Trophoblast cell (in vitro differentiated cells and primary cell): ENCODE data around the gene MAP4K5.

Experiments
- DNase-seq, 2 donors: peaks; one replicate each; pipeline ENCODE4 v3.0.0-alpha.2; 2016
- H2AFZ ChIP-seq: 2 replicates; pipeline ENCODE4 v1.6.1; 2013; ENCODE audit warnings: low read length, moderate library complexity, mild to moderate bottlenecking; ENCODE audit not compliant: insufficient read depth, poor library complexity
- H2AK5ac ChIP-seq: 2 replicates; pipeline ENCODE4 v1.6.1; 2013; ENCODE audit warnings: mild to moderate bottlenecking, low read length
- H2BK120ac ChIP-seq: 2 replicates; pipeline ENCODE4 v1.6.1; 2013; ENCODE audit warnings: low read length, mild to moderate bottlenecking, moderate library complexity; ENCODE audit not compliant: insufficient read depth, poor library complexity
- H2BK12ac ChIP-seq: 2 replicates; pipeline ENCODE4 v1.6.1; 2013; ENCODE audit warnings: mild to moderate bottlenecking, low read length, moderate library complexity
- H2BK5ac ChIP-seq: 2 replicates; pipeline ENCODE4 v1.6.1; 2013; ENCODE audit warnings: low read length, low read depth, moderate library complexity, mild to moderate bottlenecking; ENCODE audit not compliant: poor library complexity
- H3K14ac ChIP-seq: 2 replicates; pipeline ENCODE4 v1.6.1; 2013; ENCODE audit warnings: mild to moderate bottlenecking, low read length
- H3K18ac ChIP-seq: 2 replicates; pipeline ENCODE4 v1.6.1; 2013; ENCODE audit warnings: mild to moderate bottlenecking, low read length
- H3K23ac ChIP-seq: 2 replicates; pipeline ENCODE4 v1.6.1; 2013; ENCODE audit warnings: low read length
- H3K27ac ChIP-seq: 2 replicates; pipeline ENCODE4 v1.5.1; 2013; ENCODE audit warnings: low read depth, mild to moderate bottlenecking, inconsistent platforms, low read length, moderate library complexity
- H3K27me3 ChIP-seq: 2 replicates; pipeline ENCODE4 v1.6.1; 2013; ENCODE audit warnings: inconsistent platforms, mild to moderate bottlenecking, low read length, moderate library complexity; ENCODE audit not compliant: insufficient read depth
- H3K36me3 ChIP-seq, 2 experiments: 1 replicate in 1 of 2; 2 replicates in 1 of 2; pipeline ENCODE4 v1.6.1; 2013; ENCODE audit warnings: low read length in 2 of 2, mild to moderate bottlenecking in 2 of 2, moderate library complexity in 1 of 2; ENCODE audit not compliant: insufficient read depth in 2 of 2, control insufficient read depth in 1 of 2
- H3K4ac ChIP-seq: 2 replicates; pipeline ENCODE4 v1.6.1; 2013; ENCODE audit warnings: low read depth, mild to moderate bottlenecking, low read length, moderate library complexity
- H3K4me1 ChIP-seq, 2 experiments: 1 replicate in 1 of 2; 2 replicates in 1 of 2; pipeline ENCODE4 v1.6.1; 2013; ENCODE audit warnings: low read length in 2 of 2, mild to moderate bottlenecking in 2 of 2, moderate library complexity in 1 of 2; ENCODE audit not compliant: insufficient read depth in 2 of 2, control insufficient read depth in 1 of 2
- H3K4me2 ChIP-seq: 2 replicates; pipeline ENCODE4 v1.6.1; 2013; ENCODE audit warnings: inconsistent platforms, mild to moderate bottlenecking, low read length, moderate library complexity
- H3K4me3 ChIP-seq: 2 replicates; pipeline ENCODE4 v1.5.1; 2013; ENCODE audit warnings: mild to moderate bottlenecking, low read depth, low read length, inconsistent platforms
- H3K79me1 ChIP-seq: one replicate; pipeline ENCODE4 v1.6.1; 2013; ENCODE audit warnings: low read length
- H3K79me2 ChIP-seq: 2 replicates; pipeline ENCODE4 v1.6.1; 2013; ENCODE audit warnings: low read length, mild to moderate bottlenecking; ENCODE audit not compliant: control insufficient read depth, insufficient read depth, poor library complexity
- H3K9ac ChIP-seq: 2 replicates; pipeline ENCODE4 v1.6.1; 2013; ENCODE audit warnings: mild to moderate bottlenecking, low read length
- H3K9me3 ChIP-seq: 2 replicates; pipeline ENCODE4 v1.6.1; 2013; ENCODE audit warnings: low read depth, mild to moderate bottlenecking, control low read depth, inconsistent platforms, low read length; ENCODE audit not compliant: insufficient read depth
- H4K12ac ChIP-seq: 2 replicates; pipeline ENCODE4 v1.6.1; 2013; ENCODE audit warnings: low read depth, mild to moderate bottlenecking, low read length, moderate library complexity
- H4K8ac ChIP-seq: 2 replicates; pipeline ENCODE4 v1.6.1; 2013; ENCODE audit warnings: low read depth, mild to moderate bottlenecking, low read length, moderate library complexity
- H4K91ac ChIP-seq: one replicate; pipeline ENCODE4 v1.6.1; 2013; ENCODE audit warnings: low read depth, mild to moderate bottlenecking, low read length, moderate library complexity
- WGBS: extraction: QIAGEN DNeasy Blood & Tissue Kit; methylation state at CpG from one replicate; pipeline ENCODE4 v1.1.7; 2013; ENCODE audit warnings: missing lambda C conversion rate; ENCODE audit not compliant: insufficient read length, insufficient coverage; ENCODE audit errors: extremely low coverage; 5-methylcytosine and 5-hydroxymethylcytosine counted together

MAP4K5 gene

GRCh38 chr14:50501642-50502041 lies 30.7 kb downstream of the MAP4K5 start:
- no peak overlapping the region for H3K4ac ChIP-seq
- no peak overlapping the region for H4K12ac ChIP-seq
- no peak overlapping the region for H3K18ac ChIP-seq
- no peak overlapping the region for H2BK12ac ChIP-seq
- H2BK5ac ChIP-seq = no peak overlapping the region
- H3K9me3 ChIP-seq = no peaks in the 10 kb centered on the region
- H3K27ac ChIP-seq = no peak overlapping the region
- H3K9ac ChIP-seq = no peak overlapping the region
- no peak overlapping the region for H3K4me3 ChIP-seq
- no CpG with 5 or more reads among the region's 2 CpGs for WGBS
- no peak overlapping the region for H3K14ac ChIP-seq
- no peak overlapping the region for H4K91ac ChIP-seq
- H2AFZ ChIP-seq = no peak overlapping the region
- H3K36me3 ChIP-seq = peaks cover 0 to 2% of the 10 kb centered on the region in 2 experiments
- H2AK5ac ChIP-seq = no peak overlapping the region
- DNase-seq = no peak
- H3K27me3 ChIP-seq = no peaks in the 10 kb centered on the region
- no peak overlapping the region for H2BK120ac ChIP-seq
- H3K23ac ChIP-seq = no peak overlapping the region
- no peak overlapping the region for H4K8ac ChIP-seq
- no peaks in the 10 kb centered on the region for H3K79me2 ChIP-seq
- H3K4me1 ChIP-seq = no peaks in the 10 kb centered on the region
- no peaks in the 10 kb centered on the region for H3K79me1 ChIP-seq
- H3K4me2 ChIP-seq = no peak overlapping the region

GRCh38 chr14:50497351-50497750 lies 35.0 kb downstream of the MAP4K5 start:
- no peak overlapping the region for H2AK5ac ChIP-seq
- no peak overlapping the region for H4K8ac ChIP-seq
- H3K27me3 ChIP-seq = no peaks in the 10 kb centered on the region
- no peak overlapping the region for H3K4me3 ChIP-seq
- H3K4me2 ChIP-seq = no peak overlapping the region
- no peak for DNase-seq
- H2BK120ac ChIP-seq = no peak overlapping the region
- H2BK5ac ChIP-seq = no peak overlapping the region
- H3K4ac ChIP-seq = no peak overlapping the region
- no peak overlapping the region for H3K9ac ChIP-seq
- H3K9me3 ChIP-seq = no peaks in the 10 kb centered on the region
- no peaks in the 10 kb centered on the region for H3K4me1 ChIP-seq
- no CpG with 5 or more reads among the region's 2 CpGs for WGBS
- H2AFZ ChIP-seq = no peak overlapping the region
- no peak overlapping the region for H4K12ac ChIP-seq
- H4K91ac ChIP-seq = no peak overlapping the region
- H3K14ac ChIP-seq = no peak overlapping the region
- H3K36me3 ChIP-seq = peaks cover 0 to 4% of the 10 kb centered on the region in 2 experiments
- no peaks in the 10 kb centered on the region for H3K79me1 ChIP-seq
- no peak overlapping the region for H2BK12ac ChIP-seq
- no peaks in the 10 kb centered on the region for H3K79me2 ChIP-seq
- H3K27ac ChIP-seq = no peak overlapping the region
- H3K18ac ChIP-seq = no peak overlapping the region
- H3K23ac ChIP-seq = no peak overlapping the region

- WGBS = no CpG with 5 or more reads among the region's 3 CpGs
- Histone ChIP-seq H3K27me3 (no peaks in the 10 kb centered on the region), H3K9ac (no peak overlapping the region), H3K4ac (no peak overlapping the region), H3K23ac (no peak overlapping the region), H3K4me3 (no peak overlapping the region), H4K12ac (no peak overlapping the region), H3K27ac (no peak overlapping the region), H3K4me1 (no peaks in the 10 kb centered on the region), H3K9me3 (no peaks in the 10 kb centered on the region), H3K4me2 (no peak overlapping the region), H3K36me3 (peaks cover 0 to 3% of the 10 kb centered on the region in 2 experiments), H2AK5ac (no peak overlapping the region), H2BK12ac (no peak overlapping the region), H4K8ac (no peak overlapping the region), H2BK5ac (no peak overlapping the region), H3K79me1 (no peaks in the 10 kb centered on the region), H2AFZ (no peak overlapping the region), H3K18ac (no peak overlapping the region), H3K79me2 (no peaks in the 10 kb centered on the region), H4K91ac (no peak overlapping the region), H2BK120ac (no peak overlapping the region), H3K14ac (no peak overlapping the region)
- DNase-seq = no peak
Observed at GRCh38 chr14:50489851-50490250, 42.5 kb downstream of the MAP4K5 start.

- H3K79me1 ChIP-seq = no peaks in the 10 kb centered on the region
- no peak overlapping the region for H2AK5ac ChIP-seq
- H3K4ac ChIP-seq = no peak overlapping the region
- no CpG with 5 or more reads among the region's 1 CpG for WGBS
- H2AFZ ChIP-seq = no peak overlapping the region
- H3K36me3 ChIP-seq = peaks cover 0 to 3% of the 10 kb centered on the region in 2 experiments
- H3K9me3 ChIP-seq = no peaks in the 10 kb centered on the region
- H3K27me3 ChIP-seq = no peaks in the 10 kb centered on the region
- H4K12ac ChIP-seq = no peak overlapping the region
- no peak overlapping the region for H3K27ac ChIP-seq
- no peak overlapping the region for H3K4me2 ChIP-seq
- no peak overlapping the region for H3K18ac ChIP-seq
- no peak overlapping the region for H3K14ac ChIP-seq
- H2BK12ac ChIP-seq = no peak overlapping the region
- H3K4me1 ChIP-seq = no peaks in the 10 kb centered on the region
- no peak overlapping the region for H3K4me3 ChIP-seq
- H3K9ac ChIP-seq = no peak overlapping the region
- H3K79me2 ChIP-seq = no peaks in the 10 kb centered on the region
- no peak overlapping the region for H2BK120ac ChIP-seq
- H2BK5ac ChIP-seq = no peak overlapping the region
- no peak overlapping the region for H4K91ac ChIP-seq
- no peak overlapping the region for H4K8ac ChIP-seq
- no peak overlapping the region for H3K23ac ChIP-seq
- DNase-seq = no peak
Observed at GRCh38 chr14:50488521-50488920, 43.8 kb downstream of the MAP4K5 start.
